Erythroblast (primary cell): ENCODE results near the gene MICA.

Experiments used
- GATA1 ChIP-seq: IDR thresholded peaks from 2 replicates; pipeline ENCODE4 v1.6.1; 2011; ENCODE audit warnings: low read depth, mild to moderate bottlenecking, control low read depth, low read length, moderate library complexity
- POLR2A ChIP-seq: IDR thresholded peaks from 2 replicates; pipeline ENCODE4 v1.6.1; 2011; ENCODE audit warnings: mild to moderate bottlenecking, low read length

GRCh38 chr6:31412506-31412905 lies 9.1 kb downstream of the MICA start:
- TF ChIP-seq POLR2A = no peak
- TF ChIP-seq GATA1 = no peak
